GM12864 (cell line): ENCODE results near the gene NALCN.

ENCODE experiments used
- DNase-seq: peaks from one replicate; pipeline ENCODE4 v3.0.0-alpha.2; 2011; ENCODE audit warnings: low read depth
- H3K4me3 ChIP-seq: 2 replicates; pipeline ENCODE4 v1.5.1; 2011; ENCODE audit warnings: mild to moderate bottlenecking, low read depth, low read length, control low read depth
- CTCF ChIP-seq: IDR thresholded peaks from 2 replicates; pipeline ENCODE4 v1.5.1; 2011; ENCODE audit warnings: low read depth, mild to moderate bottlenecking, moderate library complexity, low read length, control low read depth, inconsistent platforms; ENCODE audit errors: missing control alignments

Gene NALCN

GRCh38 chr13:101219609-101220265, 196.6 kb downstream of the NALCN start:
- no peak for DNase-seq
- no peak for TF ChIP-seq CTCF
- no peak overlapping the region for H3K4me3 ChIP-seq

- DNase-seq = no peak
- no peak overlapping the region for H3K4me3 ChIP-seq
- no peak for TF ChIP-seq CTCF
Observed at GRCh38 chr13:101218484-101218883, 197.8 kb downstream of the NALCN start.

DNA sequence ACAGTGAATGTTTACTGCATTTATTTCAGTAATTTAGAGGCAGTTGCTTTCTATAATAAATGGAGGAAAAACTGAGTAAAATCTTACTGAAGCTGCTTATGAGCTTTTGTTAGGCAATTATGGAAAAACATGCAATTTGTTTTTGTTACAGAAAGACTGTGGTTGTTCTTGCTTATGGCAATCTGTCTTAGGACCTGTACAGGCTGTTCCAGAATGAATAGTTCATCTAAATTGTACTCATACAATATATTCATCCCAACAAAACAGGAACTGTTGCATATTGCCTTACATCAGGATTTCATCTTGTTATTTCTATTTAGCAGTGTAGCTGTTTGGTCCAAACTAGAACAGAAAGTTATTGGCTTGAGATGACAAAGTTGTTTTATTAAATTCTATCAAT, 199.2 kb downstream of the NALCN start:
- TF ChIP-seq CTCF = no peak
- no peak for DNase-seq

DNA sequence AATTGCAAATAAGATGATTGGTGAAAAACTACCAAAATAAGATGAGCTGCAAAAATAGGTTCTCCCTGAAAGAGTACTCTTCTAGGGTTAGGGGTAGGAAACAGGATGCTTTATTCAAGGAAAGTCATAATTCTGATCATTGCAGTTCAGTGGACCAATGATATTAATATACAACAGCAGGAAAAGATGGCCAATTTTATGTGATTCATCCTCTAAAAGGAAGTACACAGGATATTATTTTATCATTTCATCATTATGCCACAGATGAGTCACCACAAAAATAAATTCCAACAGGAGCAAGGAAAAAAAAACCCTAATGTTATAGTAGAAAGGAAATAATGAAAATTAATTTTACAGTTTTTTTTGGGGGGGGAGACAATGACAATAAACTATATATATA, 205.0 kb downstream of the NALCN start:
- H3K4me3 ChIP-seq = no peak overlapping the region
- DNase-seq = no peak
- TF ChIP-seq CTCF = no peak

More for the DNA sequence above, 199.2 kb downstream of the NALCN start:
- no peak overlapping the region for H3K4me3 ChIP-seq

GRCh38 chr13:101210774-101211173, 205.5 kb downstream of the NALCN start:
- no peak for DNase-seq
- H3K4me3 ChIP-seq = no peak overlapping the region
- TF ChIP-seq CTCF = no peak

DNA sequence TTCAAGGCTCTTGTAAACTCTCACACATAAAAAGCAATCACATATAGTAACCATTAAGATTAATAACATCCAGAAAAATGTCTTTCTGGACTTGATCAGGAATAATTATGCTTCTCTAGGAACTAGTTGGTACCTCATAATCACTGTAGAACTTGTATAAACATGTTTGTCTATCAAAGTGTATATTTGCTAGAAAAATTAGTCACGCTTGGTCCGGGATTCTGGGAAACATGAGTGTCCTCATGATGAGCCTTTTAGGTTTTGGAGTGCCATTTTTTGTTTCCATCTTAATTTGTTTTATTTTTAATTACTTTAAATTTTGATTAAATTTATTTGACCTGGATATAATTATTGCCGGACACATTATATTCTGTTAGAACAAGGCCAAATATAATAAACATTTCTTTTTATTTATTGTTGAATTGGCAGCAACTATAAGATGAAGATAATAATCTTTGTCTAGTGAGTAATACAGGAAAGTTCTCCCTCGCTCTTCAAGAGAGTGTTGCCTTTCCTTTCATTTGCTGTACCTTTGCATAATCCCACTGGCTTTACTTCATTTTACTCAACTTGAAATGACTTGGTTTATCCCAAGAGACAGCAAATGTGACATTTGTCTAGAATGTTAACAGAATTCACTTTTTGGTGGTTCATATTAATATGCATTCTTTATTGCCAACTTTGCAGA, 207.0 kb downstream of the NALCN start:
- no peak for DNase-seq
- no peak for TF ChIP-seq CTCF
- H3K4me3 ChIP-seq = no peak overlapping the region

GRCh38 chr13:101205408-101205807, 210.9 kb downstream of the NALCN start:
- no peak for TF ChIP-seq CTCF
- no peak overlapping the region for H3K4me3 ChIP-seq
- no peak for DNase-seq
